ENCODE measurements around the gene DLGAP1.
"Not testable (repeated sequence)": the region's sequence is repeated elsewhere in the genome, so short reads cannot be mapped to it uniquely, and the experiment has no call there.

The DLGAP1 gene

GRCh38 chr18:3597409-3598357, 857.4 kb downstream of the DLGAP1 start:
- DNase-seq: peak in 1 of 58 donors; percentile 23

GRCh38 chr18:3596637-3597384, 858.3 kb downstream of the DLGAP1 start:
- DNase-seq: peak in 30 of 58 donors; percentile 6 to 71 (median 28)

GRCh38 chr18:3596324-3596636, 858.8 kb downstream of the DLGAP1 start:
- DNase-seq: no peak

DNA sequence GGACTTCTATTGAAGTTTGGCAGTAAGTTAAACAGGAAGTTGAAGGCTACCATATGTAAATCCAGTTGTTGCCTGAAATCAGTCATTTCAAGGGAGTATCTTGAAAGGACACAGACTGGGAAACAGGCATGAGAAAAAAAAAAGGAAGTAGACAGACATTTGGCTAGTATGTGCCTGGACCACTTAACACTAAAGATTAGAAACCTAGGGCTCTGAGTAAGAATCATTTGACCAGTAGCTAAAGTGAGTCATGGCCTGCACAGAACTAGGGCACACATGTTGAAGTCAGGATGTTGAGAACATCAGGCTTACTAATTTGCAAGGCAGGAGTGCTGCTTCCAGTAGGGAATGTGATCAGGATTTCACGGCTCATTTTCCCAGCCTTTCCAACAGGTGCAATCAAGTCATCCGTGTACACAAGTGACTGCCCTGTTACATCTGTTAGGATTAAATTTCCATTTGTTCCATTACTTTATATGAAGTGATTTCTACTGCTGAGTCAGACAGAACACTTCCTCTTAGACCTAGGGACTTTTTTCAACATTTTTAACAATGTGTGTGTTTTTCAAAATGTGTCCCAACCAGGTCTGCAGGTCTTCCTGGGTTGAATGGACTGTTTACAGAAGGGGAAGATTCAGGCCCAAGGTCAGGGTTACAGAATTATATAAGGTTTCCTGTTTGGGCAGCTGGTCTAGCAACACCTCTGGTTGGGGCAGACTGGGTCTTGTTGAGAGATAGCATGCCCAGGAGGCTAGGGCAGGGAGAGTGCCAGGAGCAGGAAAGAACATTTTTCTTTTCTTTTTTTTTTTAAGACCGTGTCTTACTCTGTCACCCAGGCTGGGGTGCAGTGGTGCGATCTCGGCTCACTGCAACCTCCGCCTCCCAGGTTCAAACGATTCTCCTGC, 859.5 kb downstream of the DLGAP1 start:
- peak in 7 of 58 donors; percentile 21 to 33 (median 24) for DNase-seq

DNA sequence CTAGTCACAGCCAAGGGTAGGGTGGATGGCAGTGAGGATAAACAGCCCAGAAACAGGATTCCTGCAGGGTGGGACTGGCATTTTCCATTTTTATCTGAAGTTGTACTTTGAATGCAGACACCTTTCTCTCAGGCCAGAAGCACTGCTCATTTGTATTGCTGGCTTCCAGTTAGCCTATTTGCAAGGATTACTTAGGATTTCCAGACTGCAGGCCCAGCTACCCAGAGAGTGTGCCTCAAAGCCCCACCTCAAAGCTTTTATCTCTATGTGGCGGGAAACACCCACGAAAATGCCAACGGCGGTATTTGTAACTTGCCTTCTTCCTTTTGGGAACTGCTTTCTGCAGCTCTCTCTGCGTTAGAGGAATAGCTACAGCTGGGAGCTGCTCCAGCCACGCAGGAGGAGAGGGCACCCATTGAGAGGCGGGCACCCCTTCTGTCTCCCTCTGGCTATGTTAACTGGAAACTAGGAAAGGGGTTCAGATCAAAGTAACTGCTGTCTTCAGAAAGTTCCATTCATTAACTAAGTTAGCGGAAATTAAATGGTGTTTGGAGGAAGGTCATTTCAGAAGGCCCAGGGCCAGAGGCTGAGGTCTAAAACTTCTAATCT, 860.2 kb downstream of the DLGAP1 start:
- peak in 12 of 58 donors; percentile 19 to 69 (median 45) for DNase-seq

- peak; percentile 25 to 95 (median 86) for DNase-seq
These were observed 861.0 kb downstream of the DLGAP1 start for GRCh38 chr18:3593904-3594759.

DNA sequence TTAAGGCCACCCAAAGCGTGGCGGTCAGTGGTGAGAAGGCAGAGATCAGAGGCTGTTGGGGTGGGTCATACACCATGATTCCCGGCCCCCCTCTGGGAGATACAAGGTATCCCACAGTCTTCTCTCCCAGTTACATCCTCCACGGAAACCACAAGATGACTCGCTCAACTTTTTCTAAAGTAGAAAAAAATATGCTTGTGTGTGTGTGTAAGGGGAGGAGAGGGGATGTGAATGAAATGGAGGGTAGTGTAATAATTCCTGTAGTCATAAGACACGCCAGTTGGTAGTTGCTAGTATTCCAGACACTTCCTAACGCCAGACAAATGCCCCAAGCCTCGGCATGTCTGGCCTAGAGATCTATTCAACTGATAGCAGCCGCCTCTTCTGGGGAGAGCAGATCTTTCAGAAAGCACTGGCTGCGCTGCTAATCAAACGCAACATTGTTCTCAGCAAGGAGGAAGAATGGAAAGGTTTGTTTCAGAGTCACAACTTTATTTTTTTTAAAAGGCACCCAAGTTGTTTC, 861.7 kb downstream of the DLGAP1 start:
- peak in 20 of 58 donors; percentile 41 to 86 (median 72) for DNase-seq

- no peak for DNase-seq
These were observed 862.2 kb downstream of the DLGAP1 start for GRCh38 chr18:3592864-3593263.

GRCh38 chr18:3590096-3590630, 864.9 kb downstream of the DLGAP1 start:
- DNase-seq: no peak

DNA sequence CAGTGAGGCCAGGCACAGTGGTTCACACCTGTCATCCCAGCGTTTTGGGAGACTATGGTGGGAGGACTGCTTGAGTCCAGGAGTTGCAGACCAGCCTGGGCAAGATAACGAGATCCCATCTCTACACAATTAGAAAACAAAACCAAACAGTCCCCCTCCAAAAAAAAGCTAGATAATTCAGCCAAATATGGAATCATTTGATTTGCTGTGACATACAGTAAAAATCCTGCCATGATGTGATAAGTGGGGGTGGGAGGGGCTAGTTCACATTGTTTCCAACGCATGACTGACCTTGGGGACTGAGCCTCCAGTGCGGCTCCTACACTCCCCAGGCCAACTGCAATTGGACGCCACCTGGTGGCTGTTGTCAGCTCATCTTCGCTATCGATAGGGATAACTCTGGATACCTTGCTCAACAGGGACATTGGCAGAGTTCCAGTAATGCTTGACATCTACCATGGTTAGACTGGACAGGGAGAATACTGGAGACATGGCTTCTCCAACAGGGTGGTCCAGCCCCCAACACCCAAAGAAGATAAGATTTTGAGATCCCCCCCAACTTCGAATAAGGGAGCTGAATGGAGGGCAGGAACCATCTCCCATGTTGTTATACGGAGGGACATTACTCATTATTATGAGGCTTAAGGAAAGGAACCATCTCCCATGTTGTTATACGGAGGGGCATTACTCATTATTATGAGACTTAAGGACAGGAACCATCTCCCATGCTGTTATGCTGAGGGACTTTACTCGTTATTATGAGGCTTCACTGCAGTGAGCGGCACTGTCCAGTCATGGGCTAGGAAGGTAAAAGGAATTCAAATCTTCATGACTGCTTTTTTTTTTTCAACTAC, 869.2 kb downstream of the DLGAP1 start:
- peak in 34 of 58 donors; percentile 7 to 73 (median 34) for DNase-seq

GRCh38 chr18:3584897-3585460, 870.1 kb downstream of the DLGAP1 start:
- no peak for DNase-seq

DNA sequence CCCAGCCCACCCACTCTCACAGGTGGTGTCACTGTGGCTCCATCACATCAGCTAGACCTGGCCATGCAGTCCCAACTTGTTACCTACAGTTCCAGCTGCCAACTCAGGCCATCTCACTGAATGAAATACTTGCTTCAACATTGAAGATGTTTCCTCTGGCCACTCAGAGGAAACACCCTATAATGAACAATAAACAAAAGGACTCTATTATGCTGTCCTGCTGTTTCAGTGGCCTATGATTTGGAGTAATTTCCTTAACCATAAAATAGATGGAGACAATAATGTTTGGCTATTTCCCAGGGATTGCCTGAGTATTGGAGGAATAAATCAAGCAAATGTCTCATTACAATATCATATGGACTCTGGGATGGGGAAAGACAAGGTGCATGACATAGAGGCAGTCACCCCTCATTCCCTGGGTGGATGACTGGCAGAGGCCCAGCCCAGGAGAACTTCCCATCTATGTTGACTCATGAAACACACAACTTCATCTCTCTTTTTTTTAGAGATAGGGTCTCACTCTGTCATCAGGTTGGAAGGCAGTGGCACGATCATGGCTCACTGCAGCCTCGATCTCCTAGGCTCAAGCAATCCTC, 870.7 kb downstream of the DLGAP1 start:
- no peak for DNase-seq

DNA sequence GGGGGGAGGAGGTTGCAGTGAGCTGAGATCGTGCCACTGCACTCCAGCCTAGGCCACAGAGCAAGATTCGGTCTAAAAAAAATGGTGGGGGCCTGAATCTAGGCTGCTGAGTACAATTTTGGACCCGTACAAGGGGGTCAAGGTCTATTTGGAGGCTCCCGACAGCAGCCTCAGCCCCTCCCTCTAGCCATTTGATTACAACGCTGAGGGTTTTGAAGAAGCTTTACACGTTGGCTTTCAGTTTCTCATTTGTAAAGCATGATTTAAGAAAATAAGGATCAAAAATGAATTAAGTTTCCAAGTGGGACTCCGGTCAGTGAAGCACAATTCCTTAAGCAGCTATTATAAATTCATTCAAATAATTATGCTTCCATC, 871.2 kb downstream of the DLGAP1 start:
- DNase-seq: no peak

- DNase-seq: not testable (repeated sequence)
These were observed 871.8 kb downstream of the DLGAP1 start for GRCh38 chr18:3583106-3583872.

- DNase-seq: no peak
These were observed 873.2 kb downstream of the DLGAP1 start for GRCh38 chr18:3581890-3582289.

GRCh38 chr18:3580523-3581025, 874.5 kb downstream of the DLGAP1 start:
- not testable (repeated sequence) for DNase-seq

Data from anterior cingulate cortex (tissue), 58 donors.